Adrenal gland (tissue), 5 donors: ENCODE data around the gene PAXX.

Source experiments
- CTCF ChIP-seq, 6 experiments: fragments of 450-650 bp in 4 of 6; fragments of 200-600 bp in 2 of 6; sonication (generic) in 1 of 6; IDR thresholded peaks; 1 replicate in 5 of 6; 2 replicates in 1 of 6; pipeline versions ENCODE4 v1.5.1 to v1.8.0; 2016 to 2021; ENCODE audit warnings: antibody characterized with exemption in 6 of 6, mild to moderate bottlenecking in 2 of 6, moderate library complexity in 1 of 6
- POLR2A ChIP-seq, 2 donors: fragments of 450-650 bp; IDR thresholded peaks; one replicate each; pipeline ENCODE4 v1.6.1; 2017; ENCODE audit warnings: antibody characterized with exemption in 2 of 2, mild to moderate bottlenecking in 2 of 2, moderate library complexity in 1 of 2
- donor health status: DM: no; HTN: no; CAD: no.

GRCh38 chr9:136943291-136944211, 48.7 kb upstream of the PAXX start:
- no peak for TF ChIP-seq CTCF (IDR thresholded peaks at IDR 0.05)
- TF ChIP-seq POLR2A (IDR thresholded peaks at IDR 0.05) = no peak
